HT-29 (cell line): Measurements from ENCODE around the gene SLC16A13. TPM values are rescaled to one million over a fixed set of nuclear protein-coding genes. Genes with fewer than 3 reads are reported as not detected.
"Not testable (repeated sequence)": the region's sequence is repeated elsewhere in the genome, so short reads cannot be mapped to it uniquely, and the experiment has no call there.

Source experiments
- DNase-seq: peaks from one replicate; pipeline ENCODE4 v3.0.0-alpha.2; 2015; ENCODE audit warnings: low spot score
- total RNA-seq: library from RNA; depleted of rRNA; stranded (reverse); fragments of >200 nt; shearing (Covaris generic); gene quantifications from 2 replicates; pipeline ENCODE4 v1.2.3, GENCODE V29; 2014; rRNA removed

Gene SLC16A13, protein sequence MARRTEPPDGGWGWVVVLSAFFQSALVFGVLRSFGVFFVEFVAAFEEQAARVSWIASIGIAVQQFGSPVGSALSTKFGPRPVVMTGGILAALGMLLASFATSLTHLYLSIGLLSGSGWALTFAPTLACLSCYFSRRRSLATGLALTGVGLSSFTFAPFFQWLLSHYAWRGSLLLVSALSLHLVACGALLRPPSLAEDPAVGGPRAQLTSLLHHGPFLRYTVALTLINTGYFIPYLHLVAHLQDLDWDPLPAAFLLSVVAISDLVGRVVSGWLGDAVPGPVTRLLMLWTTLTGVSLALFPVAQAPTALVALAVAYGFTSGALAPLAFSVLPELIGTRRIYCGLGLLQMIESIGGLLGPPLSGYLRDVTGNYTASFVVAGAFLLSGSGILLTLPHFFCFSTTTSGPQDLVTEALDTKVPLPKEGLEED
- 0.16 and 0.28 TPM in 2 replicates for total RNA-seq

DNA sequence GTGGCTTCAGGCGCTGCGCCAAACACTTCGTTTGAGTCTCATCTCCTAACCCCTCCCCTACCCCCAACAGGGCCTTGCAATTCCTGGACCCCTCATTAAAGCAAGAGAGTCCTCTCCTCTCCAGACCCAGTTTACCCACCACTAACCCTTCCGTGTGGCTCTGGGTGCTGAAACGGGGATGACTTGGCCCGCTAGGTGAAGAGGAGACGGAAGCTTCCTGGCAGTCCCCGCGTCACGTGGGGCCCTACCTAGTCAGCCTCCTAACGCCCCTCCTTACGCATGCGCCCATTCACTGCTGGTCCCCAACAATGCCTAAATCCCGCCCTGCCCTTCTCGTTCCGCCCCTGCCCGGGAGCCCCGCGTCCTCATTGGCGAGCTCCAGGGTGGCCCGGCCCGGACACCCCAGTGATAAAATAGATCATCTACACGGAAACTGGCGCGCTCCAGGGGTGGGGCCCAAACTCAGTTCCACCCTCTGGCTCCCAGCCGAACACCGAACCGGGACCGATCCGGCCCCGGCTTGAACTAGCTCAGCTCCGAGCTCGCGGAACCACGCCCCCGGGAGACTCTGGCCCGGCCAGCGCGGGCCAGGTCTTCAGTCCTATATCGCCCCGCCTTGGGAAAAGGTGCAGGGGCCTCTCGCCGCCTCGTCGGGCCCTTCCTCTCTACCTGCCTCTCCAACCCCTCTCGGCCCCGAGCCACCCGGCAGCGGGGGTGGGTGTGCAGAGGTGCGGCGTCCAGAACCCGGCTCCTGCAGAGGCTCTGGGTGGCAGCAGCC, at the start of gene SLC16A13:
SLC16A13 (plus strand) TSS at position 425 of the 778 bp plus-strand sequence. CDS start 368 bp downstream, outside the sequence.
- DNase-seq: peak; percentile 89

- no peak for DNase-seq
Observed at GRCh38 chr17:6986676-6987075, 49.1 kb upstream of the SLC16A13 start.

GRCh38 chr17:6989779-6990178, 46.0 kb upstream of the SLC16A13 start:
- DNase-seq: no peak

DNA sequence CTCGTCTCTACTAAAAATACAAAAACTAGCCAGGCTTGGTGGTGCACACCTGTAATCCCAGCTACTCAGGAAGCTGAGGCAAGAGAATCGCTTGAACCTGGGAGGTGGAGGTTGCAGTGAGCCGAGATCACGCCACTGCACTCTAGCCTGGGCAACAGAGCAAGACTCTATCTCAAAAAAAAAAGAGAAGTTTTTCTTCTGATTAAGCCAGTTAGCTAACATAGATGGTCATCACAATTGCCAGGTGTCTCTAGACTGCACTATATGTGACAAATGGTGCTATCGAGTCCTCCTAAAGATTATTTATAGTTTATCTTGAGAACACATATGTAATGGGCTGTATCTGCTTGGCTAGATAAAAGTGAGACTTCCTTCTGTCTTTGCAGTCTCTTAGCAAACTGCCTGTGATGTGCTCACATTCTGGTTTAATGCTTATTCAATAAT, 42.2 kb upstream of the SLC16A13 start:
- not testable (repeated sequence) for DNase-seq

DNA sequence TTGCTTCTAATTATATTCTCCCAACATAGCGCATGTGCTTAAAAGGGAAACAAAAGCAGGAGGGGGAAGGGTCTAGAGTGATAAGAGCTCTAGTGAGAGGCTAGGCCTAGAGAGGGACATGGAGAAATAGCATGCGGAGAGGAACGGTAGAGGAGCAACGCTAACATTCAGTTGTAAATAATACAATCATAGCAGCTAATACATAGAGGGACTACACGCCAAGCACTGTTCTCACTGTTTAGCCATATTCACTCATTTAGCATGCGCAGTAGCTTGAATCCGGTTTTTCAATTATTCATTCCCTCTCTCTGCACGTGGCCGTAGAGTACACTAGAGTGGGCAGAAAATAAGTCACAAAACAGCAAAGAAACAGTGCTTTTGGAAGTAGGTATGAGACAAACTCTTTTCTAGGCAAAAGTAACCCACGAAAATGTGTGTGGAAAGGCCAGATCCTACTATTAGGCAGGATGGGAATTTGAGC, 41.7 kb upstream of the SLC16A13 start:
- DNase-seq: no peak

DNA sequence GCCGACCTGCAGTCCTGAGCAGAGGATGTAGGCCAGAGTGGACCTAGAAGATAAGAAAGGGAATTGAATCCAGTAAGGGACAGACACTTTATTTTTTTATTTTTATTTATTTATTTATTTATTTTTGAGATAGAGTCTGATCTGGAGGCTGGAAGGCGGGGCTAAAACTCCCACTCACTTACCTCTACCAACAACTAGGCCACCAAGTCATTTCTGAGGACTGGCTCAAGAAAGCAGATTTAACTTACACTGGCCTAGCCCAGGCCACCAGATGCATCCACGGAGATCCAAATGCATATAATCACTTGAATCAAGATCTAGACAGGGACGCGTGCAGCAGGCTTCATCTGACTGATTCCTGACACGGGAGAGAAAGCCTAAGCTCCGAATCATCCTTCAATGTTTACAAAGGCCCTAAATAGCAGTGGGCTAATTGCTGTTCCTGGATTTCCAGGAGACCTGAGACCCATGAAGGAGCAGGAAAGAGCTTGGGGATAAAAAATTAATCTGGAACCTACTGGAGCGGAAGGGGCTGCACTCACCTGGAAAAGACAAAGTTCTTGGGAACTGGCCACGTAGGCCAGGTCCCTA, 41.1 kb upstream of the SLC16A13 start:
- no peak for DNase-seq

- no peak for DNase-seq
Observed at GRCh38 chr17:6995500-6996255, 40.1 kb upstream of the SLC16A13 start, which contains the start of gene ALOX12. Gene ALOX12, plus strand, starts transcription at chr17:6996049. Its CDS starts 69 bp downstream, at chr17:6996118.

- no peak for DNase-seq
Observed at GRCh38 chr17:6996256-6997011, 39.4 kb upstream of the SLC16A13 start.

- DNase-seq: no peak
Observed at GRCh38 chr17:6997171-6997570, 38.6 kb upstream of the SLC16A13 start.

- no peak for DNase-seq
Observed at GRCh38 chr17:6998855-6999508, 36.8 kb upstream of the SLC16A13 start.

DNA sequence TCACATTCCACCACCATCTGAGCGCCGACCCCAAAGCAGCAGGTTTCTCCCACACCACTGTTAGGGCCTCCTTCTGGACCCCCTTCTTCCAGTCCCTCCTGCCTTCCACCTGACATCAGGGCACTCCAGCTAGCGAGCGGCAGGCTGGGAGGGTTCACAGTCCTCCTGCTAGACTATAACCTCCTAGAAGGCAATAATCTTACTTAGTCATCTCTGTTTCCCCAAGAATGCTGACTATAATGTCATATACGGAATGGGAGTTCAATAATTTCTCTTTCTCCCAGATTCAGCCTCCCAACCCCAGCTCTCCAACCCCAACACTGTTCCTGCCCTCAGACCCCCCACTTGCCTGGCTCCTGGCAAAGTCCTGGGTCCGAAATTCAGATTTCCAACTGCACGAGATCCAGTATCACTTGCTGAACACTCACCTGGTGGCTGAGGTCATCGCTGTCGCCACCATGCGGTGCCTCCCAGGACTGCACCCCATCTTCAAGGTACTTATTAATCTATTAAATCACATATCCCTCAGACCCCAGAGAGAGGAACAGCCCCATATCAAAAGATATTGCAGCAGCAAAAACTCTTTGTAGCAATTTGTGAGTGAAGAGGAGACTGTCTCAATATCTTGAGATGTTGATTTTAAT, 34.4 kb upstream of the SLC16A13 start:
- DNase-seq: peak; percentile 4

DNA sequence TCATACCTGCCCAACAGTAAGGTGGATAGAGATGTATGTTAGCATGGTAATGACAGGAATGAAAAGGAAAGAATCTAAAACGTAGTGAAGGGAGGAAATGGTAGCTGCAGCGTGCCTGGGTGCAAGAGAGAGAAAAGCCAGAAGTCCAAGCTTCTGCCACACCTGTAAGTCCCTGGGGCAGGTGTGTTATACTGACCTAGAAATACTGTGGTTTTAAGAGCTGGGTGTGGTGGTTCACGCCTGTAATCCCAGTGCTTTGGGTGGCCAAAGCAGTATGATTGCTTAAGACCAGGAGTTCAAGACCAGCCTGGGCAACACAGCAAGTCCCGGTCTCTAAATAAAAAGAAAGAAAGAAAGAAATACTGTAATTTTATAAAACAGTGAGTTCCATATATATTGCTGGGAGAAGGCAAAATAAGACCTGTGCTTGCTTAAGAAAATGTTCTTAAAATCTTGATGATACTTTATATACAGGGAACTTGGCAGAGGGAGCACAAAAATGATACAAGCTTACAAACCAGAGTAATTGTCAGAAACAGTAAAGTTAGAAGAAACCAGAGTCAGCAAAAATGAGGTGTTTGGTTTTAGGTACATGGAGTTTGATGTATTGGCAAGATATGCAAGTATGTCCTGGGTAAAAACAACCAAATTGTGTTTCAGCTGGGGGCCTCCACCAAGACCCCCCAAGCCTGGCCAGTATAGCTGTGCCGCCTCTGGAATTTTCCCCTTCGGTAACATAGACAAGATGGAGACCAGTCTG, 33.3 kb upstream of the SLC16A13 start:
- no peak for DNase-seq

DNA sequence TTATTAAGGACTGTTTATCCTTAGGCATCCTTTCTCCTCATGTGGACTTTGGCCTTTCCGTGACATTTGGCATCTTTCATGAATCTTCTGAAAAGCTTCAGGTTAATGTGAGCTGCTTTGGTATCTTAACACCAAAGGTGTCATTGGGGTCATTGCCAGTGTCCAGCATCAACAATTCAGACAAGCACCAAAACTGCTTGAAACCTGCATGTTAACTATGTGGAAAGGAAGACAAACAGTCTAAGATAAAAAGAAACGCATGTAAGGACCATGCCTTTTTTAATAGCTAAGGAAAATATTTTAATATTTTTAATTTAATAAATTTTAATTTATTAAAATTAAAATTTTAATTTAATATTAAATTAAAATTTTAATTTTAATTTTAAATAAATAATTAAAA, 32.1 kb upstream of the SLC16A13 start:
- DNase-seq: no peak

- DNase-seq: peak; percentile 78
Observed at GRCh38 chr17:7004398-7005253, 31.2 kb upstream of the SLC16A13 start.

- DNase-seq: no peak
Observed at GRCh38 chr17:7005716-7006115, 30.1 kb upstream of the SLC16A13 start.

GRCh38 chr17:7007143-7007542, 28.7 kb upstream of the SLC16A13 start:
- no peak for DNase-seq

GRCh38 chr17:7010523-7010922, 25.3 kb upstream of the SLC16A13 start:
- DNase-seq: no peak

GRCh38 chr17:7011415-7011814, 24.4 kb upstream of the SLC16A13 start:
- DNase-seq: no peak
